Keratinocyte (primary cell): ENCODE measurements around the gene RAB35. TPM values are rescaled to one million over a fixed set of nuclear protein-coding genes. Genes with fewer than 3 reads are reported as not detected.

ENCODE experiments used
- DNase-seq: peaks from one replicate; pipeline ENCODE4 v3.0.0-alpha.2; 2011; ENCODE audit warnings: low read depth, missing footprints, low spot score
- FAIRE-seq: peaks from 2 replicates; lab custom pipeline; 2011; peaks lifted over from hg19 to GRCh38; lab: Jason Lieb, UNC
- H2AFZ ChIP-seq: 2 replicates; pipeline ENCODE4 v1.6.0; 2012; ENCODE audit warnings: low read length, control low read depth, inconsistent platforms; ENCODE audit not compliant: control insufficient read depth
- H3K27ac ChIP-seq: 2 replicates; pipeline ENCODE4 v1.5.1; 2011; ENCODE audit warnings: low read length; ENCODE audit not compliant: control insufficient read depth, insufficient read depth
- H3K27me3 ChIP-seq: 3 replicates; pipeline ENCODE4 v1.6.0; 2011; ENCODE audit warnings: low read length; ENCODE audit not compliant: control insufficient read depth, insufficient read depth; ENCODE audit errors: extremely low read depth
- H3K36me3 ChIP-seq, 2 experiments: 2 replicates in 1 of 2; 3 replicates in 1 of 2; pipeline ENCODE4 v1.5.1; 2011; ENCODE audit warnings: low read length in 2 of 2, mild to moderate bottlenecking in 1 of 2; ENCODE audit not compliant: control insufficient read depth in 2 of 2, insufficient read depth in 2 of 2; ENCODE audit errors: extremely low read depth in 1 of 2
- H3K4me1 ChIP-seq: 3 replicates; pipeline ENCODE4 v1.5.1; 2011; ENCODE audit warnings: low read length; ENCODE audit not compliant: control insufficient read depth, insufficient read depth; ENCODE audit errors: extremely low read depth
- H3K4me2 ChIP-seq: 3 replicates; pipeline ENCODE4 v1.6.0; 2011; ENCODE audit warnings: low read depth, low read length; ENCODE audit not compliant: control insufficient read depth, insufficient read depth; ENCODE audit errors: extremely low read depth
- H3K4me3 ChIP-seq, 3 experiments: fragments of 200-600 bp in 1 of 3; sonication (generic) in 1 of 3; 2 replicates in 2 of 3; 3 replicates in 1 of 3; pipeline ENCODE4 v1.5.1; 2011 to 2016; ENCODE audit warnings: low read length in 3 of 3, mild to moderate bottlenecking in 3 of 3, control low read depth in 2 of 3, inconsistent platforms in 1 of 3, low read depth in 1 of 3, mixed read lengths in 1 of 3, mixed run types in 1 of 3, moderate library complexity in 1 of 3; ENCODE audit not compliant: control insufficient read depth in 2 of 3, insufficient read depth in 2 of 3; ENCODE audit errors: extremely low read depth in 1 of 3
- H3K79me2 ChIP-seq: 2 replicates; pipeline ENCODE4 v1.6.0; 2012; ENCODE audit warnings: low read length; ENCODE audit not compliant: control insufficient read depth, insufficient read depth
- H3K9ac ChIP-seq: 3 replicates; pipeline ENCODE4 v1.6.0; 2011; ENCODE audit warnings: low read length; ENCODE audit not compliant: control insufficient read depth, insufficient read depth; ENCODE audit errors: extremely low read depth
- H3K9me1 ChIP-seq: 3 replicates; pipeline ENCODE4 v1.6.0; 2011; ENCODE audit warnings: low read length; ENCODE audit not compliant: control insufficient read depth, insufficient read depth; ENCODE audit errors: extremely low read depth
- H3K9me3 ChIP-seq: 2 replicates; pipeline ENCODE4 v1.5.1; 2012; ENCODE audit warnings: low read depth, low read length; ENCODE audit not compliant: control insufficient read depth
- H4K20me1 ChIP-seq: 3 replicates; pipeline ENCODE4 v1.6.0; 2011; ENCODE audit warnings: low read length; ENCODE audit not compliant: control insufficient read depth, insufficient read depth; ENCODE audit errors: extremely low read depth
- EZH2 ChIP-seq: IDR thresholded peaks from one replicate; pipeline ENCODE4 v1.6.1; 2012; ENCODE audit warnings: inconsistent platforms, mild to moderate bottlenecking, low read length, moderate library complexity
- dilution Hi-C: fragments of 300-500 bp; cut with MboI; formaldehyde crosslinking; loops from one replicate; pipeline ENCODE4 v1.7.0; 2020; ENCODE audit warnings: low sequenced_read_pairs; ENCODE audit not compliant: extremely low pct_ligation_motif_present
- polyA plus RNA-seq, 5 experiments: library from polyadenylated mRNA; depleted of rRNA in 3 of 5; stranded (reverse) in 3 of 5; stranded (forward) in 1 of 5; unstranded in 1 of 5; fragments of >200 nt; gene quantifications; 1 replicate in 1 of 5; 2 replicates in 3 of 5; 3 replicates in 1 of 5; pipeline versions ENCODE4 v1.2.1 to v1.2.3, GENCODE V29; 2011 to 2012; ENCODE audit warnings: missing spikeins in 2 of 5, low read depth in 1 of 5, low replicate concordance in 1 of 5
- TF ChIP-seq, protein P1 (sequence below), 3 experiments: IDR thresholded peaks in 1 of 3; conservative IDR thresholded peaks in 1 of 3; optimal IDR thresholded peaks in 1 of 3; 2 replicates in 2 of 3; 3 replicates in 1 of 3; pipeline versions ENCODE3 to v1.5.1; 2011; ENCODE audit warnings: low read length in 3 of 3, mild to moderate bottlenecking in 3 of 3, moderate library complexity in 2 of 3, control low read depth in 1 of 3, inconsistent platforms in 1 of 3; ENCODE audit not compliant: insufficient read depth in 2 of 3; ENCODE audit errors: extremely low read depth in 1 of 3

The RAB35 gene
- polyA plus RNA-seq, 1 donor (not counting 4 experiments of a cell fraction or from before 2014, with no cell fraction given): 68.4 TPM

DNA sequence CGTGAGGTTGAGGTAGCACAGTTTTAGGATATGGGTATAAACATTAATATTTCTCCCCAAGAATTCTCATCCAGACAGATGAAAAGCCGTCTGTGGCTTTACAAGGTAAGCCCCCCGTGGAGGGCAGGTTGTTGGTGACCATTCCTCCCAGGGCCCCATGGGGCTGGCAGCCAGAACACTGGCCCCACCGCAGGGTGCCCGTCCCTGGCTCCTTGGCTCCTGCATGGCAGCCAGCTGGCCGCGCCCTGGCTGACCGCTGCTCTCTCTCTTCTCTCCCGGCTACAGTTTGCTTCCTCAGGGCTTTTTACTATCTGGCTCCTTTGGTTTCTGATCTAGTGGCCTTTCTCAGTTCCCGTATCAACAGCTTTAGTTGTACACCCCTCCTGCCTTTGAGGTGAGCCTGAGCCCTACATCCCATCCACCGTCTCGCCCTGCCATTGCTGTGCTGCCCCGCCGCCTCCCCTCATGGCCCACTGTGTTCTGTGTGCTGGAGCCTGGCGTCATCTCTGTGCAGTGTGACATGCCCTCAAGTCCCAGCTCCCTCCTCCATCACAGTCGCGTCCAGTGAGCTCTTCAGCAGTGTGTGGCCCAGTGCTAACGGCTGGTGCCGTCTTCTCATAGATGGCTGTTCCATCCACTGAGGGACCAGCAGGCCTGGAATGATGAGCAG is 25.8 kb downstream of the RAB35 start:
- Histone ChIP-seq H3K9me3 (no peaks in the 10 kb centered on the region), H3K9ac (no peak overlapping the region), H4K20me1 (peaks cover 3% of the 10 kb centered on the region), H3K4me2 (no peak overlapping the region), H3K27ac (no peak overlapping the region), H3K4me3 (no peak overlapping the region), H3K9me1 (no peaks in the 10 kb centered on the region), H3K27me3 (no peaks in the 10 kb centered on the region), H3K79me2 (no peaks in the 10 kb centered on the region), H3K36me3 (peaks cover 8 to 15% of the 10 kb centered on the region in 2 experiments), H3K4me1 (peaks cover 16% of the 10 kb centered on the region), H2AFZ (no peak overlapping the region)
- TF ChIP-seq, protein P1, sequence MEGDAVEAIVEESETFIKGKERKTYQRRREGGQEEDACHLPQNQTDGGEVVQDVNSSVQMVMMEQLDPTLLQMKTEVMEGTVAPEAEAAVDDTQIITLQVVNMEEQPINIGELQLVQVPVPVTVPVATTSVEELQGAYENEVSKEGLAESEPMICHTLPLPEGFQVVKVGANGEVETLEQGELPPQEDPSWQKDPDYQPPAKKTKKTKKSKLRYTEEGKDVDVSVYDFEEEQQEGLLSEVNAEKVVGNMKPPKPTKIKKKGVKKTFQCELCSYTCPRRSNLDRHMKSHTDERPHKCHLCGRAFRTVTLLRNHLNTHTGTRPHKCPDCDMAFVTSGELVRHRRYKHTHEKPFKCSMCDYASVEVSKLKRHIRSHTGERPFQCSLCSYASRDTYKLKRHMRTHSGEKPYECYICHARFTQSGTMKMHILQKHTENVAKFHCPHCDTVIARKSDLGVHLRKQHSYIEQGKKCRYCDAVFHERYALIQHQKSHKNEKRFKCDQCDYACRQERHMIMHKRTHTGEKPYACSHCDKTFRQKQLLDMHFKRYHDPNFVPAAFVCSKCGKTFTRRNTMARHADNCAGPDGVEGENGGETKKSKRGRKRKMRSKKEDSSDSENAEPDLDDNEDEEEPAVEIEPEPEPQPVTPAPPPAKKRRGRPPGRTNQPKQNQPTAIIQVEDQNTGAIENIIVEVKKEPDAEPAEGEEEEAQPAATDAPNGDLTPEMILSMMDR (optimal IDR thresholded peaks at IDR 0.05 in 1 of 3, IDR thresholded peaks at IDR 0.05 in 1 of 3, conservative IDR thresholded peaks at IDR 0.05 in 1 of 3; ENCODE audit: extremely low read depth in 1 of 3, insufficient read depth in 2 of 3, low read length in 3 of 3): no peak
- no peak for TF ChIP-seq EZH2
- no peak for FAIRE-seq
- no peak for DNase-seq
- dilution Hi-C loops: no loop called here

DNA sequence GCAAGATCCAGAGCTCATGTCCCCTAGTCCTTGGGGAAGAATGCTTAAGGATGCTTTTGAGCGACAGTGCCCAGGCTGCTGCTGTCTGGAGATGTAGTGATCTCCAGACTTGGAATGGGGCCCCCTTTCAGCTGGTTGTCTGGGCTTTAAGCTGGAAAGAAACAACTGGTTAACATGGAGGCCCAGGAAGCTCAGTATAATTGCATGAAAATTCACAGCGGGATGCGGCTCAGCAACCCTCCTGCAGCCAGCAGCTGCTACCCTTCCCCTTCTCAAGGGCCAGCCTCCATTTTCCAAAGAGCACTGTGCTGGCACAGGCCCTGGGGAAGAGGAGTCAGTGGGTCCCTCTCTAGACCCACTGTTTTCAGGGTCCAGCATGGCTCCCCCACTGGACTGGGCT is 26.3 kb downstream of the RAB35 start:
- H4K20me1 ChIP-seq: peaks cover 3% of the 10 kb centered on the region
- dilution Hi-C loops: no loop called here

DNA sequence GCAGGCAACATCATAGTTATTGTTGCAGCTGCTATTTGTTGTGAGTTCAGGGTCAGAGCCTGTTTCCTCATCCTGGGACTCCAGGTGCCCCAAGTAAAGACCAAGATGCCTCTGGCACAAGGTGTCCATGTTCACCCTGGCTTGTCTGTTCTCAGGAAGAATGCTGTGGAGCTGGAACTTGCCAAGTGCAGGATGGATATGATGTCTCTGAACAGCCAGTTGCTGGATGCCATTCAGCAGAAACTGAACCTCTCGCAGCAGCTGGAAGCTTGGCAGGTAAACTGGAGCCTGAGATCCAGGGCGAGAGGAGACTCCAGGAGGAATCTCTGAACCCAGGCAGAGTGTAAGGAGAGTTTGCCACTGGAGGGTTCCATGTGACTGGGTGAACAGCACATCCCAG is 26.8 kb downstream of the RAB35 start:
- H3K4me3 ChIP-seq: no peak overlapping the region
- H3K27ac ChIP-seq: no peak overlapping the region
- no peaks in the 10 kb centered on the region for H3K27me3 ChIP-seq
- no peak overlapping the region for H2AFZ ChIP-seq
- H3K9ac ChIP-seq: no peak overlapping the region
- H4K20me1 ChIP-seq: peaks cover 3% of the 10 kb centered on the region
- no peak overlapping the region for H3K4me2 ChIP-seq
- dilution Hi-C loops: no loop called here
- peaks cover 8 to 15% of the 10 kb centered on the region in 2 experiments for H3K36me3 ChIP-seq
- H3K9me3 ChIP-seq: no peaks in the 10 kb centered on the region
- DNase-seq (no peak), FAIRE-seq (no peak)
- TF ChIP-seq, protein P1 (optimal IDR thresholded peaks at IDR 0.05 in 1 of 3, IDR thresholded peaks at IDR 0.05 in 1 of 3, conservative IDR thresholded peaks at IDR 0.05 in 1 of 3; ENCODE audit: extremely low read depth in 1 of 3, insufficient read depth in 2 of 3, low read length in 3 of 3): no peak
- no peak for TF ChIP-seq EZH2
- H3K9me1 ChIP-seq: no peaks in the 10 kb centered on the region
- peaks cover 16% of the 10 kb centered on the region for H3K4me1 ChIP-seq
- no peaks in the 10 kb centered on the region for H3K79me2 ChIP-seq

More for the DNA sequence above, 26.3 kb downstream of the RAB35 start:
- Histone ChIP-seq H3K9me1 (no peaks in the 10 kb centered on the region), H3K4me2 (no peak overlapping the region), H3K27ac (no peak overlapping the region), H3K9ac (no peak overlapping the region), H3K4me1 (peaks cover 16% of the 10 kb centered on the region), H2AFZ (no peak overlapping the region), H3K27me3 (no peaks in the 10 kb centered on the region), H3K4me3 (no peak overlapping the region), H3K79me2 (no peaks in the 10 kb centered on the region), H3K9me3 (no peaks in the 10 kb centered on the region), H3K36me3 (peaks cover 8 to 15% of the 10 kb centered on the region in 2 experiments)
- TF ChIP-seq EZH2: no peak
- FAIRE-seq (no peak), DNase-seq (no peak)
